Measurements from ENCODE around the gene MOB3B. TPM values are rescaled to one million over a fixed set of nuclear protein-coding genes. Genes with fewer than 3 reads are reported as not detected.

The MOB3B gene
- total RNA-seq, 1 experiment from 2014 or later = not detected

- no peak for DNase-seq (ENCODE audit: low read depth, low spot score)
Measured at GRCh38 chr9:27548055-27548741, 18.6 kb upstream of the MOB3B start.

DNA sequence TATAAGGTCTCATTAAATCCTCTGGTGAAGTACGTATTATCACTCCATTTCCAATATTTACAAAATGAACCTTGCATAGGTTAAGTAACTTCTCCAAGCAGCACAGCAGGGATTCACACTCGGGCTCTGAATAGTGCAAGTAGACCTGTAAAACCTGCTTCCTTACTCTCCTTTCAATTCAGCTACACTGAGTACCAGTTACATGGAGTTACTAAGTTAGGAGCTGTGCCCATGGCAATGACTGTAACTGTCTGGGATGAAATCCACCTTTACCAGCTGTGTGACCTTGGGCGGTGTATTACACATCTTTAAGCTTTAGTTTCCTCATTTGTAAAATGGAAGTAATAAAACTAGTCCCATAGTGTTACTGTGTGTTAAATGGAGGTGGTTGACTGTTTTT lies 15.9 kb upstream of the MOB3B start:
- in situ Hi-C loops (cut with HindIII; ENCODE audit: low pct_unique_long_range_greater_than_20kb, low sequenced_read_pairs) = no loop called here

More at GRCh38 chr9:27548055-27548741, 18.6 kb upstream of the MOB3B start:
- in situ Hi-C loops (cut with HindIII; ENCODE audit: low pct_unique_long_range_greater_than_20kb, low sequenced_read_pairs) = no loop called here

DNA sequence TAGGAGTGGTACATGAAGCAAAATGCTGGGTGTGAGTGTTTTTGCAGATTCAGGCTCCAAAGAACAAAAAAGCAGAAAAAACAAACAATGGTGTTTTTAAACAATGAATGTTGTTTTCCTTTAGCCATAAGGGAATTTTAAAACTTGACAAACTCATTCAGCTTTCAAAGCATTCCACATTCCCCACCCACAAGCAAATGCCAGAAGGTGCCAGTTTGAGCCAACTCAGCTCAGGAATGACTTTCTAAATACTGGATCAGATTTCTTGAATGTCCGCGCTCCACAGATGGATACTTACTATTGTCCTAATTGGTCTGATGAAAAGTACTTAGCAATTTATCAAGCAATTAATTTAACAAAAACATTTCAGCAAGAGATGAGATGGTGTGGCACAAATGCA lies 12.9 kb upstream of the MOB3B start:
- in situ Hi-C loops (cut with HindIII; ENCODE audit: low pct_unique_long_range_greater_than_20kb, low sequenced_read_pairs) = no loop called here
- no peak for DNase-seq (ENCODE audit: low read depth, low spot score)

More for the DNA sequence above, 15.9 kb upstream of the MOB3B start:
- DNase-seq (ENCODE audit: low read depth, low spot score) = no peak

GRCh38 chr9:27541740-27542139 lies 12.1 kb upstream of the MOB3B start:
- no peak for DNase-seq (ENCODE audit: low read depth, low spot score)
- in situ Hi-C loops (cut with HindIII; ENCODE audit: low pct_unique_long_range_greater_than_20kb, low sequenced_read_pairs) = no loop called here

- in situ Hi-C loops (cut with HindIII; ENCODE audit: low pct_unique_long_range_greater_than_20kb, low sequenced_read_pairs) = no loop called here
- no peak for DNase-seq (ENCODE audit: low read depth, low spot score)
Measured at GRCh38 chr9:27540502-27540901, 10.9 kb upstream of the MOB3B start.

DNA sequence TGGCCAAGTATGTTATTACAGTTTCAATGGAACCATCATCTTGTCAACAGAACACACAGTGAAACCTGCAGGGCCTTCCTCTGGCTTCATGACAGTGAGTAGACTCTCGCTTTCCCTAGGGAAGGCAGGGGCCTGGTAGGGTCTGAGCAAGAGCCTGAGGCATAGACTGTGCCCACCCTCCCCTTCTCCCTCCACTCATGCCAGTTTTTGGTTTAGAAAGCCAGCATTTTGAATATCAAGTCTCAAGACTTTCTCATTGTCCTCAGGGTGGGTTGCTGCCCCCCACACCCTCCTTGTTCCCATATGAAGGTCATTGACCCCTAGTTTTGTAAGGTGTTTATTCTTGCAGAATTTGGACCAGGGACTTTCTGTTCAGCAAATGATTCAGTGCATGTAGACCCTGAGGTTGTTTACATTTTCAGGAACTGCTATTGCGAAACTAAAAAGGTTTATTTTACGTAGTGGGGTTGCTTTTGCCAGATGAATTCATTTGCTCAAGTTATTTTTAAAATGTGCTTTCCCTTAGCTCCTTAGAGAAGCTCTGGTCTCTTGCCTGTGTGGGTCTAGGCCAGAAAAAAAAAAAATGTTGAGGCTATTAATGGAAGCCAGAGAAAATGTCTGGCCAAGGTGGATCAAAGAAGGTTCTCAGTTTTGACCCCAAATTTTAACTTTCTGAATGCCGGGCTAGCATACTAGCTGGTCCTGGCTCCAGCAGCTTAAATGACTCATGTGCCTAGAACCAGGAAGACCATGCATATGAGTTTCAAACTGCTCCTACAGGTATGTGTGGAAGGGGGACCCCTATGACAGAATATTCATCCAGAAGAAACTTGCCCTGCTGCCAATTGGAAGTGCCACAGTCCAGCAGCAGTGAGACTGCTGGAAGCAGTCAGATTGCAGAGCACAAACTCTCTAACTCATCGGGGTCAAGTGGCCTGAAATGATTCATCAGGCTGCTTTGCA lies 10.1 kb upstream of the MOB3B start:
- DNase-seq (ENCODE audit: low read depth, low spot score) = no peak
- in situ Hi-C loops (cut with HindIII; ENCODE audit: low pct_unique_long_range_greater_than_20kb, low sequenced_read_pairs) = no loop called here

- in situ Hi-C loops (cut with HindIII; ENCODE audit: low pct_unique_long_range_greater_than_20kb, low sequenced_read_pairs) = no loop called here
- no peak for DNase-seq (ENCODE audit: low read depth, low spot score)
Measured at GRCh38 chr9:27538647-27539046, 9.0 kb upstream of the MOB3B start.

GRCh38 chr9:27537756-27538155 lies 8.1 kb upstream of the MOB3B start:
- DNase-seq (ENCODE audit: low read depth, low spot score) = no peak
- in situ Hi-C loops (cut with HindIII; ENCODE audit: low pct_unique_long_range_greater_than_20kb, low sequenced_read_pairs) = no loop called here

- no peak for DNase-seq (ENCODE audit: low read depth, low spot score)
- in situ Hi-C loops (cut with HindIII; ENCODE audit: low pct_unique_long_range_greater_than_20kb, low sequenced_read_pairs) = no loop called here
Measured at GRCh38 chr9:27537027-27537435, 7.4 kb upstream of the MOB3B start.

DNA sequence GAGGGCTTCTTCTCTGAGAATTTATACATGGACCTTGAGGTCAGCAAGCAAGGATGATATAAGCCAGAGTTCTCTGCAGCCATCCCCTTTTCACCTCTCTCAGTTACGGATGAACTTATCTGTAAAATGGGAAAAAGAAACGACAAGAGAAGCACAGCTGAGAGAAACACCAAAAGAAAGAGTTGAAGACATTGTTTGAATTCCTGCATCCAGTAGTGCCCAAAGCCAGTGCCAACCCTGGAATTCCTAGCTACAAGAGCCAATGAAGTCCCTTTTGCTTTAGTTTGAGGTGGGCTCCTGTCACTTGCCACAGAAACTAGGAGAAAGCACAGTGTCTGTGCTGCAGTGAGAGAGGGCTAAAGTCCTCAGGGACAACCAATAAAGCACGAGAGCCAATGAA lies 6.6 kb upstream of the MOB3B start:
- DNase-seq (ENCODE audit: low read depth, low spot score) = no peak
- in situ Hi-C loops (cut with HindIII; ENCODE audit: low pct_unique_long_range_greater_than_20kb, low sequenced_read_pairs) = no loop called here

DNA sequence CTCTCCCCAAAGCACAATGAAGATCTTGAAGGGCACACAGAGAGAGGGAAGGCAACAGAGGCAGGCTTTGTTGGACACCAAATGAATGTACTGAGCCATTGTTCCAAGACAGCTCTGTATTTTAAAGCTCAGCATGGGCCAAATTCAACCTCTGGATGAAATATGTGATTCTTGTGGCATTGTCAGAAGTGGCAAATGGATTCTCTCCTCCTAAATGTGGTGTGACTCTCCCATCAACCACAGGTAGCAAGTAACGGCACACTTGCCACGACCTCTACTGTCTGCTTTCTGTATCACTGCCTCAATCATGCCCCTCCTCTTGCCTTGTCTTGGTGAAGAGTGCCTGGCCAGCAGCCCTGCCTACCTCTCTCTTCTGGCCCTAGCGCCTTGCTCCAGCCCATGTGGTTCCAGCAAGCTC lies 6.1 kb upstream of the MOB3B start:
- in situ Hi-C loops (cut with HindIII; ENCODE audit: low pct_unique_long_range_greater_than_20kb, low sequenced_read_pairs) = no loop called here
- no peak for DNase-seq (ENCODE audit: low read depth, low spot score)

- no peak for DNase-seq (ENCODE audit: low read depth, low spot score)
Measured at GRCh38 chr9:27534658-27535209, 5.1 kb upstream of the MOB3B start.

GRCh38 chr9:27534131-27534530 lies 4.5 kb upstream of the MOB3B start:
- DNase-seq (ENCODE audit: low read depth, low spot score) = no peak
- in situ Hi-C loops (cut with HindIII; ENCODE audit: low pct_unique_long_range_greater_than_20kb, low sequenced_read_pairs) = no loop called here

More at GRCh38 chr9:27534658-27535209, 5.1 kb upstream of the MOB3B start:
- in situ Hi-C loops (cut with HindIII; ENCODE audit: low pct_unique_long_range_greater_than_20kb, low sequenced_read_pairs) = no loop called here

DNA sequence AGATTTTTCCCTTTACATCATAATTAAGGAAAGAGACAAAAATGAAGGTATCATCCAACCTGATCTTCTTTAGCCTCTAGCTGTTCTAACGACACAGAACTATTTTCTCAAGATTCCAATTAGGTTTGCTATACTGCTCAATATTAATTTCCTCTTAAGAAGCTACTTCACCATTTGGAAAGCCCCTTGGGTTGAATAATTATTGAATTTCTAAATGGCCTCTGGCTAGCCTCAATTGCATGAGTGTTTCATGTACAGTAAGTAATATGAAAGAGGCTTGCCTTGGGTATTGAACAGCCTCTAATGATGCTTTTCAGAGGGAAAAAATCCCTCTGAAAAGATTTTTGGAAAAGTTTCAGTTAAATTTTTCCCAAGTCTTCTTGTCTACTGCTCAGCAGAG lies 3.7 kb upstream of the MOB3B start:
- in situ Hi-C loops (cut with HindIII; ENCODE audit: low pct_unique_long_range_greater_than_20kb, low sequenced_read_pairs) = no loop called here
- no peak for DNase-seq (ENCODE audit: low read depth, low spot score)

DNA sequence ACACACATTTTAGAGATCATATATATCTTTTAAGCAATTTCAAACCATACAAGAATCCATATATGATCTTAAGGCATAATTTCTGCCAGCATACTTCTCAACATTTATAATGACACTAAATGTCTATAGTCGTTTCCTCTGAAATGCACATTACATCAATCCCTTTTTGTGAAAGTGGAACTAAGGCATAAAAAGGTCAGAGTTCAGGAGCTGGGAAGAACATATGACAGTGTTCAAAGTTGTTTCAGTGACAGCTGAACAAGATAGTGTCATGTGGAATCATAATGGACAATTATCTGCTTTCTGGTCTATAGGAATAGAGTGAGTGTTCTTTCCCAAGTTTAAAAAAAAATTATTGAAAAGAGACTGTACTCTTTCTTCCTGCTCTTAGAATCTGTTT lies 2.4 kb upstream of the MOB3B start:
- in situ Hi-C loops (cut with HindIII; ENCODE audit: low pct_unique_long_range_greater_than_20kb, low sequenced_read_pairs) = no loop called here

DNA sequence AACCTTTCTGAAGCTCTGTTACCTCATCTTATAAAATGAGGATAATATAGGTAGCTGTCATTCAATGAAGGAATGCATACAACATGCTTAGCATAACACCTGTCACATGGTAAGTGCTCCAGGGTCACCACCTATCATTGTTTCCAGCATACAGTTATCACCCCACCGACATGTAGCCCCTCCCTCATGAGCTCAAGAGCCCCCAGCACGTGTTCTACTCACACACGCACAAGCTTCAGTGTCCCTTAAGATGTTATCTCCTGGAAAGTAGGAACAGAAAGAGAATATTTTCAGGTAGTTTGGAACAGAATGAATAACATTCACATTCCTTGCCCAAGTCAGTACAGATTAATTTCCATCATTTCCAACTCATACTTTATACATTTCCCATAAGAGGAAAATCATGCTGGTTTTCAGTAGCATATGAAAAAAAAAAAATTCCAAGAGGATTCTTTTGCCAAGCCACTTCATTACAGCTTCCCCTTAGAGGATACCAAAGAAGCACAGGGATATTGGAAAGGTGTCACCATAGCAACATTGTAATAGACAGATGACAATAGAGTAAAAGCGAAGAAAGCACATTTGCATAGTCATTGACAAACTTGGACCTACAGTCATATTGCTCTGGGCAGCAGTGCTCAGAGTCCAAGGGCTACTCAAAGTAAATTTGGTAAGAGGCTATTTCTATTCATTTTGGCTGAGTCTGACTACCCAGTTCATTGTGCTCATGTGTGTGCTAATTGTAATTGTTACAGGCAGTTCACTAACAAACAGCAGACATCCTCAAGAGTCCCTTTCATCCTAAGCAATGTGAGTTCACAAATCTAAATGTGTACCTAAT lies 1.5 kb upstream of the MOB3B start:
- no peak for DNase-seq (ENCODE audit: low read depth, low spot score)
- in situ Hi-C loops (cut with HindIII; ENCODE audit: low pct_unique_long_range_greater_than_20kb, low sequenced_read_pairs) = no loop called here

More for the DNA sequence above, 2.4 kb upstream of the MOB3B start:
- no peak for DNase-seq (ENCODE audit: low read depth, low spot score)

- DNase-seq (ENCODE audit: low read depth, low spot score) = no peak
- in situ Hi-C loops (cut with HindIII; ENCODE audit: low pct_unique_long_range_greater_than_20kb, low sequenced_read_pairs) = no loop called here
Measured at GRCh38 chr9:27528886-27529315, 713 bp downstream of the MOB3B start.

Measured in SK-MEL-5 (cell line).